H1 (cell line): ENCODE results near the gene RGS8. TPM values are rescaled to one million over a fixed set of nuclear protein-coding genes. Genes with fewer than 3 reads are reported as not detected.

ENCODE experiments used
- CTCF ChIA-PET: fragments of 300-600 bp; sonication (Branson Sonifier 250); formaldehyde crosslinking; loops from one replicate; lab custom pipeline; 2021; ENCODE audit not compliant: partially characterized antibody; lab: Charles Lee
- POLR2A ChIA-PET: fragments of 300-600 bp; sonication (Branson Sonifier 250); formaldehyde crosslinking; loops from one replicate; lab custom pipeline; 2021; ENCODE audit warnings: inconsistent platforms; ENCODE audit not compliant: partially characterized antibody; lab: Charles Lee
- DNase-seq, 2 experiments: peaks; one replicate each; pipeline versions ENCODE4 v3.0.0 to v3.0.0-alpha.2; 2010 to 2022; ENCODE audit warnings: low spot score in 2 of 2, low read depth in 1 of 2, mixed read lengths in 1 of 2
- FAIRE-seq: peaks from 2 replicates; lab custom pipeline; 2011; peaks lifted over from hg19 to GRCh38; lab: Jason Lieb, UNC
- H2AFZ ChIP-seq: 2 replicates; pipeline ENCODE4 v1.8.1; 2012; ENCODE audit warnings: low read length, inconsistent platforms
- H2AK5ac ChIP-seq: 2 replicates; pipeline ENCODE4 v1.6.1; 2013; ENCODE audit warnings: low read depth, low read length
- H2BK120ac ChIP-seq: replicated peaks from 2 replicates; pipeline ENCODE3; 2013; ENCODE audit warnings: low read depth, low read length, inconsistent platforms
- H2BK12ac ChIP-seq: 2 replicates; pipeline ENCODE4 v1.6.1; 2013; ENCODE audit warnings: low read depth, low read length
- H2BK15ac ChIP-seq: 2 replicates; pipeline ENCODE4 v1.6.1; 2013; ENCODE audit warnings: low read length
- H2BK20ac ChIP-seq: 2 replicates; pipeline ENCODE4 v1.6.1; 2013; ENCODE audit warnings: low read length
- H2BK5ac ChIP-seq: 2 replicates; pipeline ENCODE4 v1.6.1; 2013; ENCODE audit warnings: low read depth, low read length
- H3K14ac ChIP-seq: 2 replicates; pipeline ENCODE4 v1.6.1; 2013; ENCODE audit warnings: inconsistent platforms; ENCODE audit not compliant: insufficient read length
- H3K18ac ChIP-seq: 2 replicates; pipeline ENCODE4 v1.6.1; 2013; ENCODE audit warnings: low read length; ENCODE audit errors: extremely low read depth
- H3K23ac ChIP-seq: 2 replicates; pipeline ENCODE4 v1.6.1; 2013; ENCODE audit warnings: inconsistent platforms; ENCODE audit not compliant: insufficient read length
- H3K23me2 ChIP-seq: 2 replicates; pipeline ENCODE4 v1.6.1; 2013; ENCODE audit warnings: low read depth, low read length
- H3K27ac ChIP-seq: 2 replicates; pipeline ENCODE4 v1.6.1; 2011; ENCODE audit warnings: low read depth, low read length, inconsistent platforms
- H3K27me3 ChIP-seq, 4 experiments: replicated peaks in 1 of 4; 1 replicate in 1 of 4; 2 replicates in 3 of 4; pipeline versions ENCODE4 v1.6.1 to v1.8.1; 2011 to 2013; ENCODE audit warnings: low read length in 3 of 4, mild to moderate bottlenecking in 3 of 4, inconsistent platforms in 2 of 4, mixed read lengths in 2 of 4, moderate library complexity in 1 of 4; ENCODE audit not compliant: control insufficient read depth in 3 of 4, insufficient read depth in 3 of 4; ENCODE audit errors: extremely low read depth in 1 of 4
- H3K36me3 ChIP-seq, 4 experiments: 2 replicates each; pipeline versions ENCODE4 v1.6.1 to v1.8.1; 2011 to 2013; ENCODE audit warnings: mild to moderate bottlenecking in 4 of 4, low read length in 3 of 4, moderate library complexity in 2 of 4, control low read depth in 1 of 4, inconsistent platforms in 1 of 4; ENCODE audit not compliant: insufficient read depth in 4 of 4, control insufficient read depth in 2 of 4
- H3K4ac ChIP-seq: replicated peaks from 2 replicates; pipeline ENCODE3; 2013; ENCODE audit warnings: low read length, low read depth, mixed read lengths, inconsistent platforms; ENCODE audit not compliant: insufficient read length
- H3K4me1 ChIP-seq, 4 experiments: replicated peaks in 1 of 4; 1 replicate in 1 of 4; 2 replicates in 3 of 4; pipeline versions ENCODE4 v1.6.1 to v1.8.1; 2011 to 2013; ENCODE audit warnings: low read length in 3 of 4, inconsistent platforms in 2 of 4, mixed read lengths in 1 of 4; ENCODE audit not compliant: insufficient read depth in 4 of 4, control insufficient read depth in 3 of 4
- H3K4me2 ChIP-seq, 2 experiments: 2 replicates each; pipeline versions ENCODE4 v1.6.1 to v1.8.1; 2011 to 2013; ENCODE audit warnings: low read depth in 2 of 2, low read length in 2 of 2, control low read depth in 1 of 2, inconsistent platforms in 1 of 2, mild to moderate bottlenecking in 1 of 2; ENCODE audit not compliant: insufficient read depth in 1 of 2
- H3K4me3 ChIP-seq, 4 experiments: fragments of 200-600, 300-600 bp in 1 of 4; sonication (generic), shearing (Covaris generic), sonication (Bioruptor Twin) in 1 of 4; 2 replicates each; pipeline versions ENCODE4 v1.5.1 to v1.8.1; 2011 to 2016; ENCODE audit warnings: low read length in 4 of 4, low read depth in 3 of 4, control low read depth in 2 of 4, inconsistent platforms in 2 of 4, mild to moderate bottlenecking in 2 of 4, mixed read lengths in 1 of 4, moderate library complexity in 1 of 4; ENCODE audit not compliant: insufficient read depth in 2 of 4; ENCODE audit errors: extremely low read depth in 1 of 4
- H3K56ac ChIP-seq: replicated peaks from 2 replicates; pipeline ENCODE3; 2013; ENCODE audit warnings: low read depth, mild to moderate bottlenecking, mixed read lengths, low read length, inconsistent platforms; ENCODE audit not compliant: insufficient read length
- H3K79me1 ChIP-seq: 2 replicates; pipeline ENCODE4 v1.6.1; 2013; ENCODE audit warnings: low read depth, low read length, control low read depth
- H3K79me2 ChIP-seq, 2 experiments: 2 replicates each; pipeline versions ENCODE4 v1.6.1 to v1.8.1; 2012 to 2013; ENCODE audit warnings: low read length in 2 of 2, mild to moderate bottlenecking in 2 of 2, inconsistent platforms in 1 of 2; ENCODE audit not compliant: insufficient read depth in 2 of 2, control insufficient read depth in 1 of 2
- H3K9ac ChIP-seq, 4 experiments: replicated peaks in 1 of 4; 1 replicate in 1 of 4; 2 replicates in 3 of 4; pipeline versions ENCODE4 v1.6.1 to v1.8.1; 2011 to 2013; ENCODE audit warnings: low read depth in 3 of 4, low read length in 3 of 4, control low read depth in 2 of 4, mild to moderate bottlenecking in 2 of 4, moderate library complexity in 2 of 4, inconsistent platforms in 1 of 4; ENCODE audit errors: extremely low read depth in 1 of 4
- H3K9me3 ChIP-seq, 2 experiments: 2 replicates each; pipeline versions ENCODE4 v1.6.1 to v1.8.1; 2012 to 2013; ENCODE audit warnings: mild to moderate bottlenecking in 2 of 2, moderate library complexity in 2 of 2, control low read depth in 1 of 2, inconsistent platforms in 1 of 2, low read depth in 1 of 2, low read length in 1 of 2, mixed read lengths in 1 of 2; ENCODE audit not compliant: insufficient read depth in 2 of 2
- H4K20me1 ChIP-seq, 2 experiments: replicated peaks in 1 of 2; 2 replicates each; pipeline versions ENCODE3 to v1.8.1; 2011 to 2013; ENCODE audit warnings: inconsistent platforms in 2 of 2, low read length in 2 of 2, mild to moderate bottlenecking in 1 of 2; ENCODE audit not compliant: insufficient read depth in 2 of 2, control insufficient read depth in 1 of 2
- H4K5ac ChIP-seq: 2 replicates; pipeline ENCODE4 v1.6.1; 2013; ENCODE audit warnings: low read length, low read depth, mixed read lengths, inconsistent platforms; ENCODE audit not compliant: insufficient read length
- H4K8ac ChIP-seq: 2 replicates; pipeline ENCODE4 v1.8.0; 2013; ENCODE audit warnings: mild to moderate bottlenecking, moderate library complexity, low read length, inconsistent platforms; ENCODE audit not compliant: insufficient read depth; ENCODE audit errors: extremely low read depth
- H4K91ac ChIP-seq: replicated peaks from 2 replicates; pipeline ENCODE3; 2013; ENCODE audit warnings: low read length, mixed read lengths, inconsistent platforms; ENCODE audit not compliant: insufficient read length
- EGR1 ChIP-seq: IDR thresholded peaks from 2 replicates; pipeline ENCODE4 v1.6.1; 2011; ENCODE audit warnings: low read depth, low read length, borderline replicate concordance
- MAFK ChIP-seq: IDR thresholded peaks from 2 replicates; pipeline ENCODE4 v1.6.1; 2012; ENCODE audit warnings: low read depth, mild to moderate bottlenecking, improper control_type of control experiment, low read length
- RAD21 ChIP-seq, 2 experiments: IDR thresholded peaks in 1 of 2; conservative IDR thresholded peaks in 1 of 2; 2 replicates each; pipeline ENCODE4 v1.6.1; 2011; ENCODE audit warnings: low read depth in 2 of 2, low read length in 2 of 2, improper control_type of control experiment in 1 of 2, inconsistent platforms in 1 of 2, mild to moderate bottlenecking in 1 of 2, moderate library complexity in 1 of 2
- SAP30 ChIP-seq: fragments of 300-600 bp; sonication (generic); IDR thresholded peaks from 2 replicates; pipeline ENCODE4 v1.7.1; 2012; ENCODE audit warnings: low read length, moderate library complexity, mild to moderate bottlenecking, inconsistent platforms; ENCODE audit not compliant: insufficient read depth, insufficient replicate concordance
- TEAD4 ChIP-seq: IDR thresholded peaks from 2 replicates; pipeline ENCODE4 v1.6.1; 2012; ENCODE audit warnings: low read depth, low read length, inconsistent platforms, mixed read lengths
- WGBS, 2 experiments: shearing (Covaris generic) in 1 of 2; methylation state at CpG; one replicate each; pipeline versions ENCODE4 v1.1.6 to v1.1.7; 2013 to 2015; ENCODE audit warnings: low lambda C conversion rate in 2 of 2, mixed read lengths in 2 of 2, inconsistent platforms in 1 of 2, low coverage in 1 of 2, missing lambda C conversion rate in 1 of 2; ENCODE audit not compliant: insufficient replicate concordance in 2 of 2, insufficient coverage in 1 of 2, insufficient read length in 1 of 2; ENCODE audit errors: extremely low coverage in 1 of 2, missing lambda C conversion rate in 1 of 2; 5-methylcytosine and 5-hydroxymethylcytosine counted together
- polyA plus RNA-seq, 7 experiments: library from polyadenylated mRNA; depleted of rRNA in 3 of 7; stranded (reverse) in 5 of 7; unstranded in 2 of 7; fragments of >200 nt in 5 of 7; fragments of 200-250 nt in 2 of 7; gene quantifications; 1 replicate in 5 of 7; 2 replicates in 1 of 7; 4 replicates in 1 of 7; pipeline versions ENCODE4 v1.2.1 to v1.2.3, GENCODE V29; 2011 to 2013; ENCODE audit warnings: missing spikeins in 2 of 7, mixed read lengths in 2 of 7
- total RNA-seq: library from RNA; stranded (reverse); fragmentation: NEBNext Ultra II Directional; extraction: Animal tissue kit (Norgen Biotek cat#: 25700); gene quantifications from 2 replicates; pipeline ENCODE4 v1.2.1, GENCODE V29; 2021
- TF ChIP-seq, protein P1 (sequence below): IDR thresholded peaks from 2 replicates; pipeline ENCODE4 v1.6.1; 2011; ENCODE audit warnings: low read depth, mild to moderate bottlenecking, low read length; ENCODE audit not compliant: insufficient read depth

Gene RGS8
- total and polyA plus RNA-seq, 2 of the 8 experiments (the other 6 are each of a cell fraction or from before 2014, with no cell fraction given): 0.13 to 0.23 TPM

- H2AFZ ChIP-seq: no peak overlapping the region
- no peaks in the 10 kb centered on the region for H4K20me1 ChIP-seq
- no peak overlapping the region for H3K23ac ChIP-seq
- H3K14ac ChIP-seq: no peak overlapping the region
- H3K23me2 ChIP-seq: peaks cover 2% of the 10 kb centered on the region; the same call in 1 of the 2 replicates
- peaks cover 0 to 12% (median 3%) of the 10 kb centered on the region in 4 experiments; a peak in 6 of 7 replicates for H3K4me1 ChIP-seq
- H2BK120ac ChIP-seq: no peak overlapping the region
- no peak for FAIRE-seq
- H2BK5ac ChIP-seq: no peak overlapping the region
- H4K8ac ChIP-seq: no peak overlapping the region
- H3K56ac ChIP-seq: no peak overlapping the region
- no peak overlapping the region for H2AK5ac ChIP-seq
- no peak overlapping the region for H3K4me3 ChIP-seq
- H3K27me3 ChIP-seq: peaks cover 0 to 17% (median 8%) of the 10 kb centered on the region in 4 experiments; a peak in 4 of 7 replicates
- no peak overlapping the region for H3K4me2 ChIP-seq
- no peak overlapping the region for H2BK15ac ChIP-seq
- H3K36me3 ChIP-seq: no peaks in the 10 kb centered on the region; a peak in 1 of 8 replicates
- TF ChIP-seq TEAD4: no peak
- no peak for TF ChIP-seq MAFK
- no peak for TF ChIP-seq EGR1
- no peak for TF ChIP-seq RAD21 (IDR thresholded peaks at IDR 0.05 in 1 of 2, conservative IDR thresholded peaks at IDR 0.05 in 1 of 2; ENCODE audit: low read depth in 2 of 2, low read length in 2 of 2)
- no peak for TF ChIP-seq SAP30
- TF ChIP-seq, protein P1, sequence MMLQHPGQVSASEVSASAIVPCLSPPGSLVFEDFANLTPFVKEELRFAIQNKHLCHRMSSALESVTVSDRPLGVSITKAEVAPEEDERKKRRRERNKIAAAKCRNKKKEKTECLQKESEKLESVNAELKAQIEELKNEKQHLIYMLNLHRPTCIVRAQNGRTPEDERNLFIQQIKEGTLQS: no peak
- H3K79me2 ChIP-seq: no peaks in the 10 kb centered on the region
- no peak overlapping the region for H2BK12ac ChIP-seq
- no peak overlapping the region for H3K27ac ChIP-seq
- ChIA-PET POLR2A (no interaction called here), CTCF (interaction anchor here (1.0 to 4.3 kb wide), 6 partner anchors 11 to 98 kb away, joined by 3 to 31 read pairs (median 4); no protein-coding TSS in a partner anchor)
- H2BK20ac ChIP-seq: no peak overlapping the region
- H3K79me1 ChIP-seq: no peaks in the 10 kb centered on the region
- 82 to 100% methylated on average over 1 to 8 of the region's 8 CpGs for WGBS, 2 experiments
- no peak overlapping the region for H3K4ac ChIP-seq
- H4K91ac ChIP-seq: no peak overlapping the region
- DNase-seq: no peak
- H4K5ac ChIP-seq: no peak overlapping the region
- H3K18ac ChIP-seq: no peak overlapping the region
- no peaks in the 10 kb centered on the region; a peak in 1 of 4 replicates for H3K9me3 ChIP-seq
- H3K9ac ChIP-seq: no peak overlapping the region
Measured at GRCh38 chr1:182688436-182689205, 4.2 kb upstream of the RGS8 start.
